Transverse colon (tissue), 4 donors: ENCODE measurements around the gene STN1. TPM values are rescaled to one million over a fixed set of nuclear protein-coding genes. Genes with fewer than 3 reads are reported as not detected.

ENCODE experiments used
- DNase-seq: peaks from one replicate; pipeline ENCODE4 v3.0.0-alpha.2; 2019
- H3K27ac ChIP-seq, 4 donors: fragments of 200-600 bp; sonication (generic); 2 replicates each; pipeline ENCODE4 v1.5.1; 2016 to 2018; ENCODE audit warnings: inconsistent platforms in 4 of 4
- H3K27me3 ChIP-seq: fragments of 200-600 bp; sonication (generic); 2 replicates; pipeline ENCODE4 v1.5.1; 2017; ENCODE audit warnings: inconsistent platforms
- H3K36me3 ChIP-seq, 4 donors: fragments of 200-600 bp; sonication (generic); 2 replicates each; pipeline ENCODE4 v1.5.1; 2017 to 2019; ENCODE audit warnings: inconsistent platforms in 4 of 4
- H3K4me1 ChIP-seq, 4 donors: fragments of 200-600 bp; sonication (generic); 2 replicates each; pipeline ENCODE4 v1.5.1; 2017 to 2020; ENCODE audit warnings: inconsistent platforms in 4 of 4
- H3K4me3 ChIP-seq, 4 donors: fragments of 200-600 bp; sonication (generic); 1 replicate in 1 of 4; 2 replicates in 3 of 4; pipeline versions ENCODE4 v1.5.1 to v1.6.1; 2017 to 2019; ENCODE audit warnings: inconsistent platforms in 4 of 4
- H3K9me3 ChIP-seq, 2 donors: fragments of 200-600 bp; sonication (generic); 2 replicates each; pipeline ENCODE4 v1.5.1; 2017 to 2019; ENCODE audit warnings: inconsistent platforms in 2 of 2
- EP300 ChIP-seq: sonication (generic); formaldehyde crosslinking; IDR thresholded peaks from one replicate; pipeline ENCODE4 v1.6.1; 2017; ENCODE audit warnings: antibody characterized with exemption, low read depth
- POLR2A ChIP-seq: fragments of 450-650 bp; IDR thresholded peaks from one replicate; pipeline ENCODE4 v1.6.1; 2016; ENCODE audit warnings: antibody characterized with exemption, mild to moderate bottlenecking, moderate library complexity
- POLR2AphosphoS5 ChIP-seq, 3 donors: sonication (generic); formaldehyde crosslinking; IDR thresholded peaks; one replicate each; pipeline ENCODE4 v1.6.1; 2016; ENCODE audit warnings: antibody characterized with exemption in 3 of 3
- WGBS, 2 donors: methylation state at CpG; one replicate each; pipeline ENCODE4 v1.1.5; 2018; ENCODE audit warnings: low coverage in 1 of 2; 5-methylcytosine and 5-hydroxymethylcytosine counted together
- in situ Hi-C, 4 donors: fragments of 200-750 bp; cut with MboI; loops; one replicate each; pipeline versions ENCODE4 v1.15.0 to v1.15.1; 2017; ENCODE audit warnings: low sequenced_read_pairs in 3 of 4, low pct_ligation_motif_present in 1 of 4, low pct_unique_long_range_greater_than_20kb in 1 of 4
- intact Hi-C: fragments of 100-400 bp; cut with DNase I; formaldehyde crosslinking; loops from one replicate; pipeline ENCODE4 v1.15.1; 2023; ENCODE audit warnings: low total_unique reads
- total RNA-seq, 4 donors: library from RNA; depleted of rRNA; stranded (reverse); fragments of >200 nt; gene quantifications; one replicate each; pipeline ENCODE4 v1.1.0, GENCODE V29; 2016
- TF ChIP-seq, protein P1 (sequence below), 5 experiments: fragments of 200-600 bp in 3 of 5; fragments of 450-650 bp in 2 of 5; sonication (generic) in 3 of 5; IDR thresholded peaks; 1 replicate in 2 of 5; 2 replicates in 3 of 5; pipeline ENCODE4 v1.5.1; 2016 to 2017; ENCODE audit warnings: antibody characterized with exemption in 5 of 5, inconsistent platforms in 3 of 5, mild to moderate bottlenecking in 2 of 5, moderate library complexity in 1 of 5

The STN1 gene
- total RNA-seq, 4 donors from 2014 or later: 20.8 to 31.8 (median 26.4) TPM

DNA sequence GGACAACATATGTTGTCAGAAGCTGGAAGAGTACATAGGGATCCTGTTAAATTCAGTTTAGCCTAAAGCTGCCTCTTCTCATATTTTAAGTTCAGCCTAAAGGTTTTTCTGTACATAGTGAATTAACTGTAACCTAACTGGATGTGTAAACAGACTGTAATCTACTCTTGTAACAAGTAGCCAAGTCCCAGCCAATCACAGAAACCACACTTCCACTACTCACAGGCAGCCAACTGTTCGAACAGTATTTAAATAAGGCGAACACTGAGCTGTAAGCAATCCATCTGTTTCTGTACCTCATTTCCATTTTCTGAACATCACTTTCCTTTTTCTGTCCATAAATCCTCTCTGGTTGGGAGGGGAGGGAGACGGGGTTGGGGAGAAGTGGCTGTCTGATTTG lies 15.0 kb upstream of the STN1 start:
- in situ Hi-C loops (no loop called here), intact Hi-C loops (no loop called here)
- DNase-seq: no peak
- Histone ChIP-seq H3K4me3 (no peak overlapping the region), H3K27me3 (no peaks in the 10 kb centered on the region), H3K9me3 (no peaks in the 10 kb centered on the region), H3K27ac (no peak overlapping the region), H3K36me3 (no peaks in the 10 kb centered on the region), H3K4me1 (no peaks in the 10 kb centered on the region)
- 53 to 65% methylated on average over 3 of the region's 3 CpGs for WGBS, 2 donors
- no peak for TF ChIP-seq POLR2A
- TF ChIP-seq POLR2AphosphoS5 (IDR thresholded peaks at IDR 0.05): no peak
- TF ChIP-seq, protein P1, sequence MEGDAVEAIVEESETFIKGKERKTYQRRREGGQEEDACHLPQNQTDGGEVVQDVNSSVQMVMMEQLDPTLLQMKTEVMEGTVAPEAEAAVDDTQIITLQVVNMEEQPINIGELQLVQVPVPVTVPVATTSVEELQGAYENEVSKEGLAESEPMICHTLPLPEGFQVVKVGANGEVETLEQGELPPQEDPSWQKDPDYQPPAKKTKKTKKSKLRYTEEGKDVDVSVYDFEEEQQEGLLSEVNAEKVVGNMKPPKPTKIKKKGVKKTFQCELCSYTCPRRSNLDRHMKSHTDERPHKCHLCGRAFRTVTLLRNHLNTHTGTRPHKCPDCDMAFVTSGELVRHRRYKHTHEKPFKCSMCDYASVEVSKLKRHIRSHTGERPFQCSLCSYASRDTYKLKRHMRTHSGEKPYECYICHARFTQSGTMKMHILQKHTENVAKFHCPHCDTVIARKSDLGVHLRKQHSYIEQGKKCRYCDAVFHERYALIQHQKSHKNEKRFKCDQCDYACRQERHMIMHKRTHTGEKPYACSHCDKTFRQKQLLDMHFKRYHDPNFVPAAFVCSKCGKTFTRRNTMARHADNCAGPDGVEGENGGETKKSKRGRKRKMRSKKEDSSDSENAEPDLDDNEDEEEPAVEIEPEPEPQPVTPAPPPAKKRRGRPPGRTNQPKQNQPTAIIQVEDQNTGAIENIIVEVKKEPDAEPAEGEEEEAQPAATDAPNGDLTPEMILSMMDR (IDR thresholded peaks at IDR 0.05): no peak
- no peak for TF ChIP-seq EP300

DNA sequence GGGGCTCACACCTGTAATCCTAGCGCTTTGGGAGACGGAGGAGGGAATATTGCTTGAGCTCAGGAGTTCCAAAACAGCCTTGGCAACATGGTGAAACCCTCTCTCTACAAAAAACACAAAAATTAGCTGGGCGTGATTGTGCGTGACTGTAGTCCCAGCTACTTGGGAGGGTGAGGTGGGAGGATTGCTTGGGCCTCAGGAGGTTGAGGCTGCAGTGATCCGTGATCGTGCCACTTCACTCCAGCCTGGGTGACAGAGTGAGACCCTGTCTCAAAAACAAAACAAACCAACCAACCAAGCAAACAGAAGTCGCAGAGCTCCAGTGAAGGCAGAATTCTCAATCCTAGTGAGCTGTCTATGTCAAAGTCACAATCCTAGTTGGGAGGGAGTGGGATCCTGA lies 14.3 kb upstream of the STN1 start:
- intact Hi-C loops (no loop called here), in situ Hi-C loops (no loop called here)
- Histone ChIP-seq H3K27me3 (no peaks in the 10 kb centered on the region), H3K36me3 (no peaks in the 10 kb centered on the region), H3K4me3 (no peak overlapping the region), H3K4me1 (peaks cover 0 to under 1% (median 0%) of the 10 kb centered on the region in 4 donors), H3K9me3 (no peaks in the 10 kb centered on the region), H3K27ac (no peak overlapping the region)
- TF ChIP-seq, protein P1 (IDR thresholded peaks at IDR 0.05): no peak
- no peak for TF ChIP-seq POLR2A
- TF ChIP-seq EP300: no peak
- TF ChIP-seq POLR2AphosphoS5 (IDR thresholded peaks at IDR 0.05): no peak
- WGBS, 2 donors: 94 to 100% methylated on average over 3 to 7 of the region's 7 CpGs
- DNase-seq: no peak

DNA sequence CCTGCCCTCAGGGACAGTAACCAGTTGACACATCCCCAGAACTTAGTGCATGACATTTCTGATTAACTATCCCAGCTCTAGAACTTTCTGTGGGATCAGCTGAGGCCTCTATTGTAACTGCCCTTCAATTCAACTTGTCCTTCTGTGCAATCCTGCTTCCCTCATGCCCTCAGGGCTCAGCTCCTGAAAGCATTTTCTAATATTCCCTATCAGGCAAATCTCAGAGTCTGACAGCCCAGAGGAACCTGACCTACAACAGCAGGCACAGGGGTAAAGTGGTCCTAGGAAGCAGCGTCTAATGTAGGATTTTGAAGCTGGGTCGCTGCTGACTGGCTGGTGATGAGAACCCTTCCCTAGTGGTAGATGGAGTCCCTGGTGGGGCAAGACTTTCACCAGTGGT lies 13.6 kb upstream of the STN1 start:
- Histone ChIP-seq H3K27ac (no peak overlapping the region), H3K4me3 (no peak overlapping the region), H3K36me3 (no peaks in the 10 kb centered on the region), H3K27me3 (no peaks in the 10 kb centered on the region), H3K9me3 (no peaks in the 10 kb centered on the region), H3K4me1 (peaks cover 0 to 5% (median 2%) of the 10 kb centered on the region in 4 donors)
- intact Hi-C loops (no loop called here), in situ Hi-C loops (no loop called here)
- TF ChIP-seq POLR2A: no peak
- TF ChIP-seq EP300: no peak
- TF ChIP-seq, protein P1 (IDR thresholded peaks at IDR 0.05): no peak
- no peak for TF ChIP-seq POLR2AphosphoS5 (IDR thresholded peaks at IDR 0.05)
- no peak for DNase-seq
- WGBS, 2 donors: 95% methylated on average over 2 of the region's 2 CpGs; no CpG with 5 or more reads in 1 of the 2 donors

DNA sequence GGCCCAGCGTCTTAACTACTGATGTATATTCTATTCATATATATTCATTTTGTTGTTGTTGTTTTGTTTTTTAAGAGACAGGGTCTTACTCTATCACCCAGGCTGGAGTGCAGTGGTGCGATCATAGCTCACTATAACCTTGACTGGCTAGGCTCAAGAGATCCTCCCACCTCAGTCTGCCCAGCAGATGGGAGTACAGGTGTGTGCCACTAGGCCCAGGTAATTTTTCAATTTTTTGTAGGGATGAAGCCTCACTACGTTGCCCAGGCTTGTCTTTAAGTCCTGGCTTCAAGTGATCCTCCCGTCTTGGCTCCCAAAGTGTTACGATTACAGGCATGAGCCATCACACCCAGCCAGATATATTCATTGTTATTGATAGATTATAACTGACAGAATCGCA lies 12.9 kb upstream of the STN1 start:
- peaks cover 0 to 11% (median 5%) of the 10 kb centered on the region in 4 donors for H3K4me1 ChIP-seq
- H3K36me3 ChIP-seq: no peaks in the 10 kb centered on the region
- no peak overlapping the region for H3K27ac ChIP-seq
- H3K27me3 ChIP-seq: no peaks in the 10 kb centered on the region
- DNase-seq: no peak
- no peak overlapping the region for H3K4me3 ChIP-seq
- TF ChIP-seq POLR2A (no peak), EP300 (no peak), POLR2AphosphoS5 (IDR thresholded peaks at IDR 0.05) (no peak)
- TF ChIP-seq, protein P1 (IDR thresholded peaks at IDR 0.05): no peak
- intact Hi-C loops: no loop called here
- in situ Hi-C loops: no loop called here
- WGBS, 2 donors: 89 to 96% methylated on average over 4 to 6 of the region's 6 CpGs
- no peaks in the 10 kb centered on the region for H3K9me3 ChIP-seq
